ENCODE data around the gene LRP3. TPM values are rescaled to one million over a fixed set of nuclear protein-coding genes. Genes with fewer than 3 reads are reported as not detected.

Gene LRP3
- total RNA-seq, 2 experiments from 2014 or later, result 0.11 TPM; not detected in 1

DNA sequence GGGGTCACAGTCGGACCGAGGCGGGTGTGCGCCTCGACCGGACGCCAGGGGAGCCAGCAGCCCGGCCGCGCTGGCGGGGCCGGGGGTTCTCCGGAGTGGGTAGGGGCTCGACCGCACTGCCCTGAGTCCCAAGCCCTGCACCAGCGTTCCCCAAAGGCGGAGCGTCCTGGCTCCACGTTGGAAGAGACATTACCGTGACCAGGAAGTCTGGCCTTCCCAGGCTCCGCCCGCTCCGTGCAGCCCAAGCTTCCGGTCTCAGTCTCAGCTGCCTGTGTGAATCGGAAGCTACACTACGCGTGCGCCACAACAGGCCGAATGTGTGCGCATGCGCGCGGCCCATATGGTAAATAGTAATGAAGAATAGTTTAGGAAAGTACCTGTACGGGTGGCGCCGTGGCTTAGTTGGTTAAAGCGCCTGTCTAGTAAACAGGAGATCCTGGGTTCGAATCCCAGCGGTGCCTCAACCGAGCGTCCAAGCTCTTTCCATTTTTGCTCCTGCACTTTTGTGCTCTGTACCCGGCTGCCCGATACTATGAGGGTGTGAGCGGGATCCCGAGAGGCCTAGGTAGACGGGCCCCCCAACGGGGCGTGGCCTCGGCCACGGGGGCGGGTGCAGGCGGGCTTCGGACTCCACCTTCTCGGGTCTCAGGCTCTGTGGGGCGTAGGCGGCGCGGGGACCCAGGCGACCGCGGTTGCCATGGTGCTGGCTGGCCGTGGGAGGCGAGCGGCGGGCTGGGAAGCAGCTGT, 17.3 kb upstream of the LRP3 start:
- TF ChIP-seq, protein P1, sequence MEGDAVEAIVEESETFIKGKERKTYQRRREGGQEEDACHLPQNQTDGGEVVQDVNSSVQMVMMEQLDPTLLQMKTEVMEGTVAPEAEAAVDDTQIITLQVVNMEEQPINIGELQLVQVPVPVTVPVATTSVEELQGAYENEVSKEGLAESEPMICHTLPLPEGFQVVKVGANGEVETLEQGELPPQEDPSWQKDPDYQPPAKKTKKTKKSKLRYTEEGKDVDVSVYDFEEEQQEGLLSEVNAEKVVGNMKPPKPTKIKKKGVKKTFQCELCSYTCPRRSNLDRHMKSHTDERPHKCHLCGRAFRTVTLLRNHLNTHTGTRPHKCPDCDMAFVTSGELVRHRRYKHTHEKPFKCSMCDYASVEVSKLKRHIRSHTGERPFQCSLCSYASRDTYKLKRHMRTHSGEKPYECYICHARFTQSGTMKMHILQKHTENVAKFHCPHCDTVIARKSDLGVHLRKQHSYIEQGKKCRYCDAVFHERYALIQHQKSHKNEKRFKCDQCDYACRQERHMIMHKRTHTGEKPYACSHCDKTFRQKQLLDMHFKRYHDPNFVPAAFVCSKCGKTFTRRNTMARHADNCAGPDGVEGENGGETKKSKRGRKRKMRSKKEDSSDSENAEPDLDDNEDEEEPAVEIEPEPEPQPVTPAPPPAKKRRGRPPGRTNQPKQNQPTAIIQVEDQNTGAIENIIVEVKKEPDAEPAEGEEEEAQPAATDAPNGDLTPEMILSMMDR (IDR thresholded peaks at IDR 0.05), result no peak
- Mint-ChIP-seq H3K36me3 (ENCODE audit: low read depth) (peaks cover 34% of the 10 kb centered on the region), H3K27me3 (peaks cover 10% of the 10 kb centered on the region), H3K9me3 (peaks cover 2% of the 10 kb centered on the region), H3K4me3 (peak overlapping the region; percentile 100), H3K4me1 (ENCODE audit: low read depth) (peaks cover 52% of the 10 kb centered on the region), H3K27ac (peak overlapping the region; percentile 100)
- ATAC-seq (ENCODE audit: poor library complexity) (peak; percentile 69), DNase-seq (peak; percentile 86 to 100 (median 96))
- Histone ChIP-seq H3K27me3 (ENCODE audit: control insufficient read depth in 1 of 2, insufficient read depth in 2 of 2, low read length in 2 of 2) (no peaks in the 10 kb centered on the region), H3K9me3 (ENCODE audit: control insufficient read depth in 1 of 2, insufficient read depth in 1 of 2, low read length in 2 of 2) (no peaks in the 10 kb centered on the region), H3K36me3 (ENCODE audit: insufficient read depth, low read length) (no peaks in the 10 kb centered on the region), H3K27ac (ENCODE audit: low read depth in 1 of 2, low read length in 2 of 2) (peak overlapping the region; percentile 82 to 97), H3K4me1 (ENCODE audit: insufficient read depth, low read length) (peaks cover 39% of the 10 kb centered on the region), H3K4me3 (ENCODE audit: low read length) (peak overlapping the region; percentile 91)
- ChIA-PET POLR2A (interaction anchor here (0.6 to 2.9 kb wide), 22 partner anchors 9 to 771 kb away, joined by 3 to 116 read pairs (median 5); partner anchors contain the start of genes ANKRD27, CEBPG, CEP89 and DPY19L3), CTCF (interaction anchor here (0.8 to 2.6 kb wide), 13 partner anchors 10 to 1562 kb away, joined by 3 to 21 read pairs (median 5); partner anchors contain the start of genes CEBPA, CEBPG and WDR88)
- intact Hi-C loops (cut with DNase I, micrococcal nuclease), result loop anchor here (1.0 to 5.0 kb wide), 11 partner anchors 17 to 770 kb away; partner anchors contain the start of genes CEBPG (in 1 of the 2), CEP89 (in 1 of the 2), DPY19L3 (in 1 of the 2) and FAAP24 (in 1 of the 2)

DNA sequence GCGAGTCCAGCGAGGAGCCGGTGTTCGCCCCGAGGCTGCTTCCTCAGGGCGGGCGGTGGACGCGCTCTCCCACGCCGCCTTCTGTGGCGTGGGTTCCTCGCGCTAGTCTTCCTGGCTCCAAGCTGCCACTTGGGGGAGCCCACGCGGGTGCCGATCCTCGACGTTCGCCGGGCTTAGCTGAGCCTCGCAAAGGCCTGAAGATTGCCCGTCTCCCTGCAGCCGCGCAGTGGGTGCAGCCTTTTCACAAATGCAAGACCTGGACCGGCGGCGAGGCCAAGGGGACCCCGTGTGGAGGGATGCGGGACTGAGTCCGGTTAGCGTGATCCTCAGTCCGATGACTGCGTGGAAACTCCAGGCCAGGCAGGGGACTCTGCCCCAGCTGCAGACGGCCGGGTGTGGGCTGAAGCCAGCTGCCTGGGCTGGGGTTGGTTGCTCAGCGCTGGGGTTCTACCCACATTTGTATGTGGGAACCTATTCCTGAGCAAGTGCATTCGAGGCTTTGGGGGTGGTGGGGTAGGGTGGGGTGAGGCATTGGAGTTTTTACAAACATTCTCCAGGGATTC, 16.6 kb upstream of the LRP3 start:
- ChIA-PET POLR2A (interaction anchor here (0.8 to 2.9 kb wide), 16 partner anchors 8 to 773 kb away, joined by 3 to 116 read pairs (median 5); partner anchors contain the start of genes ANKRD27, CEBPG, CEP89 and FAAP24), CTCF (interaction anchor here (0.6 to 2.6 kb wide), 14 partner anchors 10 to 1562 kb away, joined by 3 to 21 read pairs (median 4); partner anchors contain the start of genes CEBPA, CEBPG, CEP89 and WDR88)
- ATAC-seq (ENCODE audit: poor library complexity), result peak; percentile 74
- Histone ChIP-seq H3K9me3 (ENCODE audit: control insufficient read depth in 1 of 2, insufficient read depth in 1 of 2, low read length in 2 of 2) (no peaks in the 10 kb centered on the region), H3K4me3 (ENCODE audit: low read length) (peak overlapping the region; percentile 91), H3K27me3 (ENCODE audit: control insufficient read depth in 1 of 2, insufficient read depth in 2 of 2, low read length in 2 of 2) (no peaks in the 10 kb centered on the region), H3K27ac (ENCODE audit: low read depth in 1 of 2, low read length in 2 of 2) (peak overlapping the region; percentile 82 to 97), H3K4me1 (ENCODE audit: insufficient read depth, low read length) (peaks cover 39% of the 10 kb centered on the region), H3K36me3 (ENCODE audit: insufficient read depth, low read length) (no peaks in the 10 kb centered on the region)
- H3K27me3 Mint-ChIP-seq, result peaks cover 10% of the 10 kb centered on the region
- intact Hi-C loops (cut with DNase I, micrococcal nuclease), result loop anchor here (1.0 to 5.0 kb wide), 10 partner anchors 33 to 770 kb away; partner anchors contain the start of genes CEBPG (in 1 of the 2), CEP89 (in 1 of the 2), DPY19L3 (in 1 of the 2) and FAAP24 (in 1 of the 2)
- H3K4me3 Mint-ChIP-seq, result peak overlapping the region; percentile 100
- H3K4me1 Mint-ChIP-seq (ENCODE audit: low read depth), result peaks cover 47% of the 10 kb centered on the region
- peak overlapping the region; percentile 100 for H3K27ac Mint-ChIP-seq
- peaks cover 28% of the 10 kb centered on the region for H3K36me3 Mint-ChIP-seq (ENCODE audit: low read depth)
- peaks cover 2% of the 10 kb centered on the region for H3K9me3 Mint-ChIP-seq
- TF ChIP-seq, protein P1 (IDR thresholded peaks at IDR 0.05), result peak; percentile 84
- DNase-seq, result peak; percentile 72 to 95 (median 78)

DNA sequence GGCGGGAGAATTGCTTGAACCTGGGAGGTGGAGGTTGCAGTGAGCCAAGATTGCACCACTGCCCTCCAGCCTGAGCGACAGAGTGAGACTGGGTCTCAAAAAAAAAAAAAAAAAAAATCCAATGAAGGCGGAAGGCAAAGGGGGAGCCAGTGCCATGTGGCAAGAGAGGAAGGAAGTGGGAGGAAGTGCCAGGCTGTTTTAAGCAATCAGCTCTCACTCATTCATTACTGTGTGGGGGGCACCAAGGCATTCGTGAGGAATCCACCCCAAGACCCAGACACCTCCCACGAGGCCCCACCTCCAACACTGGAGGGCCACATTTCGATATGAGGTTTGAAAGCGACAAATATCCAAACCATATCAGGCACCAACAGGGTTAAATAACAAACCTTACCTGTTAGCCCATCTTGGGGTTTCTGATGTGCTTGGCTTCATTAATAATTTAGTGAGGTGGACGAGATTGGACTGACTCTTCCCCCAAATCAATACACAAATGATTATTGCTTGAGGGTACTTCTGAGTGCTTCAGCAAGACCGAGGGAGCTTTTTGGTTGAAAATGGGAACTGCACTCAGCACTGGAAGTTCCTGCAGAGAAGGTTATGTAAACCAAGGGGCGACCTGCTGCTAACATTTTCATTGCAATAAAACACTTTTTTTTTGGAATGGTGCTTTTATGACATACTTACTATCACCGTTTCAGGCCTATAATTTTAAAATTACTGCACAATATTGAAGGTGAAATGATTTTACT, 7.5 kb upstream of the LRP3 start:
- intact Hi-C loops (cut with DNase I, micrococcal nuclease), result no loop called here
- peaks cover 5% of the 10 kb centered on the region for H3K4me1 ChIP-seq (ENCODE audit: insufficient read depth, low read length)
- H3K9me3 ChIP-seq (ENCODE audit: control insufficient read depth in 1 of 2, insufficient read depth in 1 of 2, low read length in 2 of 2), result no peaks in the 10 kb centered on the region
- ChIA-PET POLR2A (interaction anchor here (2.2 kb wide), 1 partner anchor 10 kb away, joined by 14 read pairs; no protein-coding TSS in a partner anchor), CTCF (interaction anchor here (1.0 kb wide), 1 partner anchor 9 kb away, joined by 3 read pairs; no protein-coding TSS in a partner anchor)
- no peaks in the 10 kb centered on the region for H3K36me3 Mint-ChIP-seq (ENCODE audit: low read depth)
- H3K36me3 ChIP-seq (ENCODE audit: insufficient read depth, low read length), result no peaks in the 10 kb centered on the region
- DNase-seq, result peak in 1 of 14 experiments; percentile 25
- H3K27ac Mint-ChIP-seq, result no peak overlapping the region
- no peak for ATAC-seq (ENCODE audit: poor library complexity)
- no peak overlapping the region for H3K27ac ChIP-seq (ENCODE audit: low read depth in 1 of 2, low read length in 2 of 2)
- no peak overlapping the region for H3K4me3 ChIP-seq (ENCODE audit: low read length)
- TF ChIP-seq, protein P1 (IDR thresholded peaks at IDR 0.05), result no peak
- H3K27me3 ChIP-seq (ENCODE audit: control insufficient read depth in 1 of 2, insufficient read depth in 2 of 2, low read length in 2 of 2), result peaks cover 0 to under 1% of the 10 kb centered on the region in 2 experiments
- H3K4me1 Mint-ChIP-seq (ENCODE audit: low read depth), result peaks cover 8% of the 10 kb centered on the region
- peaks cover 13% of the 10 kb centered on the region for H3K27me3 Mint-ChIP-seq
- no peaks in the 10 kb centered on the region for H3K9me3 Mint-ChIP-seq
- no peak overlapping the region for H3K4me3 Mint-ChIP-seq

All from CD4-positive, alpha-beta T cell (primary cell).